Epithelial cell of esophagus (primary cell): Measurements from ENCODE around the gene AIG1.

Source experiments
- DNase-seq: peaks from one replicate; pipeline ENCODE4 v3.0.0; 2010; ENCODE audit warnings: low read depth
- H3K4me3 ChIP-seq: 2 replicates; pipeline ENCODE4 v1.5.1; 2011; ENCODE audit warnings: mild to moderate bottlenecking, low read length, control low read depth
- TF ChIP-seq, protein P1 (sequence below): IDR thresholded peaks from 2 replicates; pipeline ENCODE4 v1.5.1; 2011; ENCODE audit warnings: low read depth, mild to moderate bottlenecking, low read length, control low read depth, inconsistent platforms; ENCODE audit not compliant: insufficient read depth; ENCODE audit errors: missing control alignments

The AIG1 gene

DNA sequence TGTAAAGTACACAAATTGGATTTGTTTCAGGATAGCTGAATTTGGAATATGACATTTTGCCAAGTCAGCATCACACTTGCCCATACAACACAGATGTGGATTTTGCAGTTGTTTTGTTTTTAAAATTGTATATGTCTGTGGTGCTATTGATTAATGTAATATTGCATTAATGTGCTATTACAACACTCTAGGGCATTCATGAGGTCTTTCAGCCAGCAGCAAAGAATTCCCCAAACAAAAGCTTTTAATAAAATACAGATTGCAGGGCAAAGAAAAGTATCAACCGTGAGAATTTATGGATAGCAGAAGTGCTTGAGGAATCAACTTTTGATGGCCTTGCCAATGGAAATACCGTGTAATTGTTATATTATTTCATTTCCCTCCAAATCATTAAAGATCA is 144.9 kb downstream of the AIG1 start:
- H3K4me3 ChIP-seq, result no peak overlapping the region
- TF ChIP-seq, protein P1, sequence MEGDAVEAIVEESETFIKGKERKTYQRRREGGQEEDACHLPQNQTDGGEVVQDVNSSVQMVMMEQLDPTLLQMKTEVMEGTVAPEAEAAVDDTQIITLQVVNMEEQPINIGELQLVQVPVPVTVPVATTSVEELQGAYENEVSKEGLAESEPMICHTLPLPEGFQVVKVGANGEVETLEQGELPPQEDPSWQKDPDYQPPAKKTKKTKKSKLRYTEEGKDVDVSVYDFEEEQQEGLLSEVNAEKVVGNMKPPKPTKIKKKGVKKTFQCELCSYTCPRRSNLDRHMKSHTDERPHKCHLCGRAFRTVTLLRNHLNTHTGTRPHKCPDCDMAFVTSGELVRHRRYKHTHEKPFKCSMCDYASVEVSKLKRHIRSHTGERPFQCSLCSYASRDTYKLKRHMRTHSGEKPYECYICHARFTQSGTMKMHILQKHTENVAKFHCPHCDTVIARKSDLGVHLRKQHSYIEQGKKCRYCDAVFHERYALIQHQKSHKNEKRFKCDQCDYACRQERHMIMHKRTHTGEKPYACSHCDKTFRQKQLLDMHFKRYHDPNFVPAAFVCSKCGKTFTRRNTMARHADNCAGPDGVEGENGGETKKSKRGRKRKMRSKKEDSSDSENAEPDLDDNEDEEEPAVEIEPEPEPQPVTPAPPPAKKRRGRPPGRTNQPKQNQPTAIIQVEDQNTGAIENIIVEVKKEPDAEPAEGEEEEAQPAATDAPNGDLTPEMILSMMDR, result no peak
- DNase-seq, result no peak

DNA sequence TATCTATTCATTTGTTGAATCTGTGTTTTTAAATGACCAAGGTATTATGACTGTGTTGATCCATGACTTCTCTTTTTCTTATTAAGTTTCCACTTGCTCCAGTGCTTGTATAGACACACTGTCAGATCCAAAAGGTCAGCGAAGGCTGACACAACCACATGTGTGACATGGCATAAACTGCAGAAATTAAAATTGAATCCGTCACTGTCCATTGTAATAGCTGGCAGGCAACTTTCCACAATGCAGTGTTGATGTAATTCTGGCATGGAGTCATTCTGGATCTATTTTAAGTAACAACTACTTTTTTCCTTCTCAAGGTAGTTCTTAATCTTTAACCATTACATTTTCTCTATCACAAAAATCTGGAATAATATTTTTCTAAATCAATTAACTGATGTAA is 145.3 kb downstream of the AIG1 start:
- DNase-seq, result no peak
- TF ChIP-seq, protein P1, result no peak

DNA sequence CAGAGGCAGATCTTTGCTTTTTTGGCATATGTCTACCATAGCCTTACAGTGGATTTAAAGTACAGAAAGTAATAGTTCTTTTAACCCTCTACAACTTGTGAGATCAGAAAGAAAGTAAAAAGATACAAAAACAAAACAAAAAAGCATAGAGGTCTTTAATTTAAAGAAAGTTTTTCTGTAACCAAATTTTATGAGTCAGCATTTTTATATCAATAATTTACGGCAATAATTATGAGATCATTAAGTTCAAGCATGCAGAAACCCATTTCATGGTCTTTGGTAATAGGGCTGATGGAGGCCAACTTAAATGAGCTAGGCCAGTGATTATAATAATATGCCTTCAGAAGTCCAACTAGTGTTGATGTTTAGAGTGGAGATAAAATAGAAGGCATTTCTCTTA is 145.9 kb downstream of the AIG1 start:
- H3K4me3 ChIP-seq, result no peak overlapping the region
- DNase-seq, result no peak
- TF ChIP-seq, protein P1, result no peak

More for the DNA sequence above, 145.3 kb downstream of the AIG1 start:
- no peak overlapping the region for H3K4me3 ChIP-seq

DNA sequence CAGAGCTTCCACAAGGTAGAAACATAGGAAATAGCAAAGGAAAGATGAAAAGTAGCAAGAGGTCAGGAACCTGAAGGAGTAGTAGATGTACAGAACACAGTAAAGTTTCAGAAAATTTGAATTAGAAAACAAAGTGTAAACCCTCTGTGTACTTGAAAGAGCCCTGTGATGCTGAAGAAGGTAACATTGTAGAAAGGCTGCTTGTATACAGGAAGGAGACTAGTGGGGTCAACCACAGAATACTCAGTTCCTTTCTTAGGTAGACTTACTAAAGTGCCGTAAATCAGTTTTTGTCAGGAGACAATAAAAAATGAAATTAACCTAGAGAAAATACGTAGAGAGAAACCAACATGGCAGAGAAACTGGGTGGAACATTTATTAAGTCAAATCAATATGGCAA is 149.7 kb downstream of the AIG1 start:
- TF ChIP-seq, protein P1, result no peak
- DNase-seq, result no peak

DNA sequence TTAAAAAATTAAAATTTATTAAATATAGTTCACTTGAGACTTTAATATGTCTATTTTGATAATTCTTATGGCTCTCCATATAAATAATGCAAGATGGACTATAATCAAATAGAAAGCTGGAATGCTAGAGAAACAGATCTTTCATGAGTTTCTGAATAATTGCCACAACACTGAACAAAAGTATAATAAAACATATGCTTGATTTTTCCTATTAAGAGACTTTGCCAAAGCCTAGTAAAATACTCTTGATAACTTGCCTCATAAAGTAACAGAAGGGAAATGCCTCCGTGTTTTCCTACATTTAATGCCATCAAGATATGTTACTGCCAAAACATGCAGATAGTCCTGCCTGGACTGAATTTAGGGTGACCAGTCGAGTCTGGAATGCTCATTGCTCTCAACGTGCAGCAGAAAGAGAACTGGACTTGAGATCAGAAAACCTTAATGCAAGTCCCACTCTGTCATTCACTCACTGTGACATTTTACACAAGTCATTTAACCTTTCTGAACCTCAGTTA is 153.2 kb downstream of the AIG1 start:
- H3K4me3 ChIP-seq, result no peak overlapping the region
- no peak for DNase-seq
- TF ChIP-seq, protein P1, result no peak

More for the DNA sequence above, 149.7 kb downstream of the AIG1 start:
- no peak overlapping the region for H3K4me3 ChIP-seq

DNA sequence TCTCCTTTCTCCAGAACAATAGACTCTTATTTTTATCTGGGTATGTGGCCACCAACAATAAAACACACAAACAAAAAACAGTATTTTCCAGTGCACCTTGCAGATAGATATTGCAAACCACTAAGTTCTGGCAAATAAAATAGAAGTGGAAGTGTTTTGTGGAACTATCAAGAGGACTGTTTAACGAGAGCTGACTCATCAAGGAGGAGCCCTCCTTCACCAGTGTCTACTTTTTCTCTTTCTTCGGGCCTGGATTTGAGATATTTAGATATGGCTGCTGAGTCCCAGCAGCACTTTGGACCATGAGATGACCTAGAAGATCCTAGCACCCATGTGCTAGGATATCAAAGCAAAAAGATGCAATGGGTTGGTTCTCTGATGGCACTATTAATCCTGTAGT is 154.7 kb downstream of the AIG1 start:
- TF ChIP-seq, protein P1, result no peak
- no peak for DNase-seq
- no peak overlapping the region for H3K4me3 ChIP-seq

DNA sequence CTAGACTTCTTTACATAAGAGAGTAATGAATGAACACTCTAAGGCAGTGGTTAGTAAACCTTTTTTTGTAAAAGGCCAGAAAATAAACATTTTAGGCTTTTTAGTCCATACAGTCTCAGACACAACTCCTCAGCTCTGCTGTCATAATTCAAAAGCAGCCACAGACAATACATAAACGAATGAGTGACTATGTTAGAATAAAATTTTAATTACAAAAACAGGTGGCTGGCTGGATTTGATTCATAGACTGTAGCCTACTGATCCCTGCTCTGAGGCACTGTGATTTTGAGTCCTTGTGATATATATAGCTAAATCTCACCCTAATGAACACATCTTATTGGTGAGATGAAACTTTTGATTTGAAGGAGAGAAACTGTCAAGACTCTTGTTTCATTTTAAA is 155.1 kb downstream of the AIG1 start:
- H3K4me3 ChIP-seq, result no peak overlapping the region
- DNase-seq, result no peak
- TF ChIP-seq, protein P1, result no peak
